HFFc6 (cell line): ENCODE results near the gene YIF1A. TPM values are rescaled to one million over a fixed set of nuclear protein-coding genes. Genes with fewer than 3 reads are reported as not detected.
A peak's percentile ranks its signal among the peaks of the same experiment; 100 is the strongest.
"Not testable (repeated sequence)": the region's sequence is repeated elsewhere in the genome, so short reads cannot be mapped to it uniquely, and the experiment has no call there.

Experiments
- DNase-seq: peaks from one replicate; pipeline ENCODE4 v3.0.0-alpha.2; 2018
- H3K27ac Mint-ChIP-seq: 2 replicates; pipeline ENCODE4 v1.8.0; 2020; ENCODE audit warnings: mild to moderate bottlenecking, mixed read lengths
- H3K27me3 Mint-ChIP-seq: 2 replicates; pipeline ENCODE4 v1.8.0; 2021; ENCODE audit warnings: mild to moderate bottlenecking, moderate library complexity, mixed read lengths; ENCODE audit not compliant: insufficient read depth
- H3K36me3 Mint-ChIP-seq: 2 replicates; pipeline ENCODE4 v1.8.0; 2021; ENCODE audit warnings: low read depth, mixed read lengths
- H3K4me1 Mint-ChIP-seq: 2 replicates; pipeline ENCODE4 v1.8.0; 2020; ENCODE audit warnings: low read depth, mixed read lengths
- H3K4me3 Mint-ChIP-seq: 2 replicates; pipeline ENCODE4 v1.8.0; 2020; ENCODE audit warnings: mild to moderate bottlenecking, moderate library complexity, mixed read lengths
- H3K9me3 Mint-ChIP-seq: 2 replicates; pipeline ENCODE4 v1.8.0; 2020; ENCODE audit warnings: mild to moderate bottlenecking, mixed read lengths
- total RNA-seq, 6 experiments: library from RNA; stranded (reverse); fragmentation: NEBNext Ultra II Directional; extraction: Animal tissue kit (Norgen Biotek cat#: 25700); gene quantifications; 2 replicates in 1 of 6; 3 replicates in 5 of 6; pipeline ENCODE4 v1.2.3, GENCODE V29; 2021
- TF ChIP-seq, protein P1 (sequence below): fragments of 200-600 bp; sonication (generic); IDR thresholded peaks from 2 replicates; pipeline ENCODE4 v1.5.0; 2021; ENCODE audit warnings: antibody characterized with exemption, mild to moderate bottlenecking

YIF1A gene
- total RNA-seq, 6 experiments from 2014 or later, result 150 to 183 (median 153) TPM

DNA sequence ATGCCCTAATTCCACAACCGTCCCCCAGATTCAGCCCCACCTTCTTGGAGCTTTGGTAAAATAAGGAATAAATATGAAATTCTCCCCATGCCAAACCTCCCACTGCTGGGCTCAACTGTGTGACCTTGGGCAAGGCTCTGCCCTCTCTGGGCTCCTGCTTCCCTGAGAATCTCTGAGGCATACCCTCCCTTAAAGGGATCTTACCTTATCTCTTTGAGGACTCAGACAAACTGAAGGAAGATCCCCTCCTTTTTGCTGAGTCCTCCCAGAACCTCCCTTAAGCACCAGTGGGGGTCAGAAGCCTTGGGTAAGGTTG lies 25.2 kb upstream of the YIF1A start:
- Mint-ChIP-seq H3K36me3 (peaks cover 22% of the 10 kb centered on the region), H3K27me3 (peaks cover 9% of the 10 kb centered on the region), H3K27ac (peak overlapping the region; percentile 97), H3K9me3 (peaks cover 4% of the 10 kb centered on the region; the same call in 1 of the 2 replicates), H3K4me3 (peak overlapping the region; percentile 91), H3K4me1 (peaks cover 55% of the 10 kb centered on the region)
- DNase-seq, result no peak
- TF ChIP-seq, protein P1, sequence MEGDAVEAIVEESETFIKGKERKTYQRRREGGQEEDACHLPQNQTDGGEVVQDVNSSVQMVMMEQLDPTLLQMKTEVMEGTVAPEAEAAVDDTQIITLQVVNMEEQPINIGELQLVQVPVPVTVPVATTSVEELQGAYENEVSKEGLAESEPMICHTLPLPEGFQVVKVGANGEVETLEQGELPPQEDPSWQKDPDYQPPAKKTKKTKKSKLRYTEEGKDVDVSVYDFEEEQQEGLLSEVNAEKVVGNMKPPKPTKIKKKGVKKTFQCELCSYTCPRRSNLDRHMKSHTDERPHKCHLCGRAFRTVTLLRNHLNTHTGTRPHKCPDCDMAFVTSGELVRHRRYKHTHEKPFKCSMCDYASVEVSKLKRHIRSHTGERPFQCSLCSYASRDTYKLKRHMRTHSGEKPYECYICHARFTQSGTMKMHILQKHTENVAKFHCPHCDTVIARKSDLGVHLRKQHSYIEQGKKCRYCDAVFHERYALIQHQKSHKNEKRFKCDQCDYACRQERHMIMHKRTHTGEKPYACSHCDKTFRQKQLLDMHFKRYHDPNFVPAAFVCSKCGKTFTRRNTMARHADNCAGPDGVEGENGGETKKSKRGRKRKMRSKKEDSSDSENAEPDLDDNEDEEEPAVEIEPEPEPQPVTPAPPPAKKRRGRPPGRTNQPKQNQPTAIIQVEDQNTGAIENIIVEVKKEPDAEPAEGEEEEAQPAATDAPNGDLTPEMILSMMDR, result no peak

- Mint-ChIP-seq H3K4me3 (peak overlapping the region; percentile 91), H3K9me3 (peaks cover under 1% of the 10 kb centered on the region; the same call in 1 of the 2 replicates), H3K4me1 (peaks cover 49% of the 10 kb centered on the region), H3K36me3 (peaks cover 22% of the 10 kb centered on the region), H3K27me3 (peaks cover 9% of the 10 kb centered on the region), H3K27ac (peak overlapping the region; percentile 97)
- DNase-seq, result no peak
- TF ChIP-seq, protein P1, result peak; percentile 74
These were observed 24.6 kb upstream of the YIF1A start for GRCh38 chr11:66313321-66314185.

- TF ChIP-seq, protein P1, result no peak
- peak overlapping the region; percentile 91 for H3K4me3 Mint-ChIP-seq
- peaks cover 22% of the 10 kb centered on the region for H3K36me3 Mint-ChIP-seq
- H3K27ac Mint-ChIP-seq, result peak overlapping the region; percentile 97
- peak; percentile 99 for DNase-seq
- H3K27me3 Mint-ChIP-seq, result peaks cover 9% of the 10 kb centered on the region
- H3K4me1 Mint-ChIP-seq, result peaks cover 41% of the 10 kb centered on the region
- H3K9me3 Mint-ChIP-seq, result no peaks in the 10 kb centered on the region
These were observed 23.8 kb upstream of the YIF1A start for GRCh38 chr11:66312549-66313320.

GRCh38 chr11:66311965-66312548 lies 23.1 kb upstream of the YIF1A start:
- peaks cover 9% of the 10 kb centered on the region for H3K27me3 Mint-ChIP-seq
- no peaks in the 10 kb centered on the region for H3K9me3 Mint-ChIP-seq
- TF ChIP-seq, protein P1, result peak; percentile 87
- H3K36me3 Mint-ChIP-seq, result peaks cover 22% of the 10 kb centered on the region
- H3K27ac Mint-ChIP-seq, result peak overlapping the region; percentile 97
- peaks cover 34% of the 10 kb centered on the region for H3K4me1 Mint-ChIP-seq
- H3K4me3 Mint-ChIP-seq, result peak overlapping the region; percentile 90
- peak; percentile 72 for DNase-seq

GRCh38 chr11:66311470-66311964 lies 22.6 kb upstream of the YIF1A start:
- Mint-ChIP-seq H3K4me3 (peak overlapping the region; percentile 90), H3K4me1 (peaks cover 34% of the 10 kb centered on the region), H3K36me3 (peaks cover 22% of the 10 kb centered on the region), H3K27ac (peak overlapping the region; percentile 97), H3K9me3 (no peaks in the 10 kb centered on the region), H3K27me3 (peaks cover 9% of the 10 kb centered on the region)
- no peak for DNase-seq
- TF ChIP-seq, protein P1, result no peak

GRCh38 chr11:66310803-66311440 lies 22.0 kb upstream of the YIF1A start:
- not testable (repeated sequence) for H3K9me3 Mint-ChIP-seq, H3K27ac Mint-ChIP-seq, H3K27me3 Mint-ChIP-seq, DNase-seq, H3K4me3 Mint-ChIP-seq
- peaks cover 31% of the 10 kb centered on the region for H3K4me1 Mint-ChIP-seq
- peaks cover 20% of the 10 kb centered on the region for H3K36me3 Mint-ChIP-seq
